GM12891 (cell line): ENCODE measurements around the gene KIF16B.

Experiments
- POLR2A ChIP-seq: IDR thresholded peaks from 2 replicates; pipeline ENCODE4 v1.6.1; 2011; ENCODE audit warnings: low read depth, low read length, control low read depth
- POLR2AphosphoS5 ChIP-seq: IDR thresholded peaks from 2 replicates; pipeline ENCODE4 v1.6.1; 2011; ENCODE audit warnings: low read depth, low read length, control low read depth
- POU2F2 ChIP-seq: IDR thresholded peaks from 2 replicates; pipeline ENCODE4 v1.6.1; 2011; ENCODE audit warnings: low read depth, mild to moderate bottlenecking, control low read depth, low read length, moderate library complexity
- SPI1 ChIP-seq: IDR thresholded peaks from 2 replicates; pipeline ENCODE4 v1.6.1; 2011; ENCODE audit warnings: low read depth, low read length, control low read depth
- TAF1 ChIP-seq: IDR thresholded peaks from 2 replicates; pipeline ENCODE4 v1.6.1; 2011; ENCODE audit warnings: low read depth, low read length, control low read depth

DNA sequence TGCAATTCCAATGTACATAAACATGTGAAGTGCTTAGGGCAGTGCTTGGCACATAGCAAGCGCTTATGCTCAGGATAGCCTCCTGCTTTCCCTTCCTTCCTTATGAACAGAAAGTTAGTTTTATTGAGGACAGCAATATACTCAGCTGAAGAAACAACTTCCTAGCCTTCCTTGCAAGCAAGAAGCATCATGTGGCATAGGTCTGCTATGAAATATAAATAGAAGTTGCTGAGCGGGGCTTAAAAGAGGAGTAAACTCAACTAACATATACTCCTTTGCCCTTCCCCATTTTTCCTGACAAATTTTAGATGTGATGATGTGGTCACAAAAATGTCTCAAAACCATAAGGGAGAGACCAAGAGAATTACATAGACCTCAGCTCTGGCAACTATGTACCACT is 98.9 kb downstream of the KIF16B start:
- no peak for TF ChIP-seq SPI1
- no peak for TF ChIP-seq POLR2A
- TF ChIP-seq POLR2AphosphoS5: no peak
- no peak for TF ChIP-seq TAF1
- TF ChIP-seq POU2F2: no peak
